ENCODE data around the gene NBPF4.
"Not testable (repeated sequence)": the region's sequence is repeated elsewhere in the genome, so short reads cannot be mapped to it uniquely, and the experiment has no call there.

NBPF4 gene, protein sequence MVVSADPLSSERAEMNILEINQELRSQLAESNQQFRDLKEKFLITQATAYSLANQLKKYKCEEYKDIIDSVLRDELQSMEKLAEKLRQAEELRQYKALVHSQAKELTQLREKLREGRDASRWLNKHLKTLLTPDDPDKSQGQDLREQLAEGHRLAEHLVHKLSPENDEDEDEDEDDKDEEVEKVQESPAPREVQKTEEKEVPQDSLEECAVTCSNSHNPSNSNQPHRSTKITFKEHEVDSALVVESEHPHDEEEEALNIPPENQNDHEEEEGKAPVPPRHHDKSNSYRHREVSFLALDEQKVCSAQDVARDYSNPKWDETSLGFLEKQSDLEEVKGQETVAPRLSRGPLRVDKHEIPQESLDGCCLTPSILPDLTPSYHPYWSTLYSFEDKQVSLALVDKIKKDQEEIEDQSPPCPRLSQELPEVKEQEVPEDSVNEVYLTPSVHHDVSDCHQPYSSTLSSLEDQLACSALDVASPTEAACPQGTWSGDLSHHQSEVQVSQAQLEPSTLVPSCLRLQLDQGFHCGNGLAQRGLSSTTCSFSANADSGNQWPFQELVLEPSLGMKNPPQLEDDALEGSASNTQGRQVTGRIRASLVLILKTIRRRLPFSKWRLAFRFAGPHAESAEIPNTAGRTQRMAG

DNA sequence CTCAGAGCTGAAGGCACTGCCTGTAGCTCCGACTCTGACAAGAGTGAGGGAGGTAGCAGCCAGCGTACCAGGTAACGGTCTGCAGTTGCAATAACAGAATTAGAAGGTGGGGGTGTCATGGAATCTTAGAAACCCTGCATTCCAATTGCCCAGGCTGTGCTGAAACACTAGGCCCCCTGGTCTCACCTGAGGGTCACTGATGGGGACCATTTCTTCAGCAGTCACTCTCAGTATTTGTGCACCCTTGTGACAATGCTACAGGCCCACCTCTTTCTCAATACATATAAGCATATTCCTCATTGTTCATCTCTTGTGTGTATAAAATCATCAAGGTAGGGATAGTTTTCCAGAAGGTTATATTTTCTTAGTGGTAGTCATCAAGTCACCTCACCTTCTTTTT, at the start of gene NBPF4:
Gene NBPF4 (minus strand): TSS at position 101 of the 400 bp plus-strand sequence. CDS start 315 bp downstream, outside the sequence.
- H3K9me3 ChIP-seq (ENCODE audit: control insufficient read depth, insufficient read depth, low read length); H3K36me3 ChIP-seq (ENCODE audit: insufficient read depth, low read length); H3K4me1 ChIP-seq (ENCODE audit: insufficient read depth, low read length); H3K9ac ChIP-seq (ENCODE audit: low read depth, low read length): not testable (repeated sequence)

DNA sequence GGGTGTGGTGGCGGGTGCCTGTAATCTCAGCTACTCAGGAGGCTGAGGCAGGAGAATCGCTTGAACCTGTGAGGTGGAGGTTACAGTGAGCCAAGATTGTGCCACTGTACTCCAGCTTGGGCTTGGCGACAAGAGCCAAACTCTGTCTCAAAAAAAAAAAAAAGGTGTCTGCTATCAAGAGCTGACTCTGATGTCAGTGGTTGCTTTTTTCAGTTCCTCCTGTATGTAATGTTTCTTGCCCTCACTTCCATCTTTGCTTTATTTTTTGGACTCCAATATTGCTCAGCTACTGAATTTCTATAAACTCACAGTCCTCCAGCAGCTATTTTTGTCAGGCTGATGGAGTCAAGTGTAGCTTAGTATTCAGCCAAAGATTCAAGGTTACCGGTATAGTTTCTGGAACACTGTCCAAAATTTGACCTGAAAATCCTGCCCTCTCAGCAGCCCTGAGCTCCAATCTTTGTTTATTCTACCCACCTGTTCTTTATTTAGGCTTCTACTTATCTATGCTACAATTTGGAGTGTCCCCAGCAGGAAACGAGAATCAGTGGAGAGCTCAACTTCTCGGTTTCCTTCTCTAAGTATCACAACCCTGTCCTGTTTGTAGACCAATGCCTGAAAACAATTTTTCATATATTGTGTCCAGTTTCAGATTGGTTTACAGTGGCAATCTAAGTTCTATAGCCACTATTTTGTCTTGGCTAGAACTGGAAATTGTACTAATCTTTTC, 38.8 kb upstream of the NBPF4 start:
- H3K36me3 ChIP-seq (ENCODE audit: insufficient read depth, low read length); H3K9me3 ChIP-seq (ENCODE audit: control insufficient read depth, insufficient read depth, low read length); H3K4me1 ChIP-seq (ENCODE audit: insufficient read depth, low read length); H3K9ac ChIP-seq (ENCODE audit: low read depth, low read length): not testable (repeated sequence)

DNA sequence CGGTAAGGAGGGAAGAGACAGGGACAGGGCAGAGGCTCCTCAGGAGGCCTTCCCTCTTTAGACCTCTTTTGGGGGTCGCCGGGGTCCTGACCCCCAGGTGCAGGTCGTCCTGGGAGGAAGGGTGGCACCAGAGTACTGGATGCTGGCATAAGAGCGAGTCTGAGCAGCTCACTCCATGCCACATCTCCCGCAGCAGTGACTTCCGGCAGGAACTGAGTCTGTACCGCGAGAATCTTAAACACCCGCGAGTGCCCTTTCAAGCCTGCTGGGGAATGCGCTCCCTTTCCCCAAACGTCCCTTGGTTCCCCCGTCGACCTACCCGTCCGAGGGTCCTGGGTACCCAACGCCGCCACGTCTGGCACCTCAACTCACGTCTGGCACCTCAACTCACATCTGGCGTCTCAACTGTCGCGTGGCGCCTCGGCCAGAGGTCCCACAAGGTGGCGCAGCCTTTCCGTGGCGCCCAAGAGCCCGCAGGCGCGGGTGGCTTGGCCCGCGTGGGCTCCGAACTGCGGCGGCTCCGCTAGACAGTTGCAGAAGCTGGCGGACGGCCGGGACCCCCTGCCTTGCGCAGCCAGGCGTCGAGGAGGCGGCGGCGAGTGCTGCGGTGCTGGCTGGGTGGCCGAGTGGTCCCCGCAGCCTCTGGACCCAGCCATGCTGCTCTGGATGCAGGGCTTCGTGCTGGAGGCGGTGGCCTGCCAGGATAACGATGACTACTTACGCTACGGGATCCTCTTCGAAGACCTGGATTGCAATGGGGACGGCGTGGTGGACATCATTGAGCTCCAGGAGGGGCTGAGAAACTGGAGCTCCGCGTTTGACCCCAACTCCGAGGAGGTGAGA, 28.8 kb upstream of the NBPF4 start:
- H3K36me3 ChIP-seq (ENCODE audit: insufficient read depth, low read length); H3K9me3 ChIP-seq (ENCODE audit: control insufficient read depth, insufficient read depth, low read length); H3K9ac ChIP-seq (ENCODE audit: low read depth, low read length); H3K4me1 ChIP-seq (ENCODE audit: insufficient read depth, low read length): not testable (repeated sequence)

DNA sequence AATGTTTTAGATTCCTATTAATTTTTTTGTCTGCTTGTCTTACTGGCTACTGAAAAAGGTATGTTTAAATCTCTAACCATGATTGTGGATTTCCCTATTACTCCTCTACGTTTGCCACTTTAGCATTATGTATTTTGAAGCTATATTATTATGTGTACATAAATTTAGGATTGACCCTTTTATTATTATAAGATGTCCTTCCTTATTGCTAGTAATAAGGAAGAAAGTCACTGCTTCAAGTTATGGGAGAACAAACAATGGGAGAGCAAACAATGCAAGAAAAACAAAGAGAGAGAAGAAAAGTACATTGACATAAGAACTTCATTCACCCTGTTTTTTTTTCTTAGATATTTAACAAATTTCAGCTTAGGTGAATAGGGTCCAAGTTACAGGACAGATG, 23.2 kb upstream of the NBPF4 start:
- H3K4me1 ChIP-seq (ENCODE audit: insufficient read depth, low read length); H3K9me3 ChIP-seq (ENCODE audit: control insufficient read depth, insufficient read depth, low read length); H3K36me3 ChIP-seq (ENCODE audit: insufficient read depth, low read length); H3K9ac ChIP-seq (ENCODE audit: low read depth, low read length): not testable (repeated sequence)

DNA sequence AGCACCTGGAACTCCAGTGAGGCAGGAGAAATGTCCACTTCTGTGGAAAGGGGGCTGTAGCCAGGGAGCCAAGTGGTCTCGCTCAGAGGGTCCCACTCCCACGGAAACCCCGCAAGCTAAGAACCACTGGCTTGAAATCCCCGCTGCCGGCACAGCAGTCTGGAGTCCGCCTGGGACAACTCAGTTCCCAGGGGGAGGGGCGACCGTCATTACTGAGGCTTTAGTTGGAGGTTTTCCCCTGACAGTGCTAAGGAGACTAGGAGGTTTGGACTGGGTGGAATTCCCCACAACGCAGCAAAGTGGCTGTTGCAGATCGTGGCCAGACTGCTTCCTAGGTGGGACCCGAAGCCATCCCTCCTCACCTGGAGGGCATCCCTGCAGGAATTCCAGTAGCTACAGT, 18.1 kb upstream of the NBPF4 start:
- H3K36me3 ChIP-seq (ENCODE audit: insufficient read depth, low read length); H3K4me1 ChIP-seq (ENCODE audit: insufficient read depth, low read length); H3K9me3 ChIP-seq (ENCODE audit: control insufficient read depth, insufficient read depth, low read length); H3K9ac ChIP-seq (ENCODE audit: low read depth, low read length): not testable (repeated sequence)

DNA sequence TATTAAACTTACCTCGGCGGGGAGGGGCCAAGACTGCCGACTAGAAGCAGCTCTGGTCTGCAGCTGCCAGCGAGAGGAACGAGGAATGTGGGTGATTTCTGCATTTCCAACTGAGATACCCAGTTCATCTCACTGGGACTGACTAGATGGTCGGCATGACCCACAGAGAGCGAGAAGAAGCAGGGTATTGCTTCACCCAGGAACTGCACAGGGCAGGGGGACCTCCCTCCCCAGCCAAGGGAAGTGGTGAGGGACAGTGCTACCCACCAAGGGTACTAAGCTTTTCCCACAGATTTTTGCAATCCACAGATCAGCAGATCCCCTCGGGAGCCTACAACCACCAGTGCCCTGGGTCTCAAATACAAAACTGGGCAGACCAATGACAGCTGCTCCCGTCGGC, 17.6 kb upstream of the NBPF4 start:
- not testable (repeated sequence) for H3K36me3 ChIP-seq (ENCODE audit: insufficient read depth, low read length); H3K9ac ChIP-seq (ENCODE audit: low read depth, low read length); H3K9me3 ChIP-seq (ENCODE audit: control insufficient read depth, insufficient read depth, low read length); H3K4me1 ChIP-seq (ENCODE audit: insufficient read depth, low read length)

DNA sequence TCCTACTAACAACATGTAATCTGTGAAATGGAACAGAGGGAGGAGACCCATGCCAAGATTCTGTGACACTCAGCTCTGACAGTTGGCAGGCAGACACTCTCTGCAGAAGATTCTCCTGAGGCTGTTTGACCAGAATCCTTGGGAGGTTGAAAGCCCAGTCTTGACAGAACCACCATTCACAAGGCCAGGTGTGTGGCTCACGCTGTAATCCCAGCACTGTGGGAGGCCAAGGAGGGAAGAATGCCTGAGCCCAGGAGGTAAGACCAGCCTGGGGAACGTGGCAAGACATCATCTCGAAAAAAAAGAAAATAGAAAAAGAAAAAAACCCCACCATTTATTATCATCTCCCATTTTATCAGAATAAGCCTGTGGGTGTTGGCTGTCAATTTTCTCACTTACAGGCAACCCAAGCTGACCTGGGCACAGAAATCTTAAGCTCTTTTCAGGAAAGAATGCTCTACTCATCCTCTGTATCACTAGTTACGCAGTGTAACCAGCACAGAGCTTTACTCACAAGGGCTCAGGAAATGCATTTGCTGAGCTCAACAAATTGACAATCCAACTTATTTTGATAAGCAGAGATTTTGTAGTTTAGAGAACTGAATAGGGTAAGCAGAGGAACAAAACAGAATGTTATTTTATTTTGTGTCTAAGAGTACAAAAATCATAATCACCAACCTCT, 16.8 kb upstream of the NBPF4 start:
- not testable (repeated sequence) for H3K36me3 ChIP-seq (ENCODE audit: insufficient read depth, low read length); H3K9me3 ChIP-seq (ENCODE audit: control insufficient read depth, insufficient read depth, low read length); H3K4me1 ChIP-seq (ENCODE audit: insufficient read depth, low read length); H3K9ac ChIP-seq (ENCODE audit: low read depth, low read length)

DNA sequence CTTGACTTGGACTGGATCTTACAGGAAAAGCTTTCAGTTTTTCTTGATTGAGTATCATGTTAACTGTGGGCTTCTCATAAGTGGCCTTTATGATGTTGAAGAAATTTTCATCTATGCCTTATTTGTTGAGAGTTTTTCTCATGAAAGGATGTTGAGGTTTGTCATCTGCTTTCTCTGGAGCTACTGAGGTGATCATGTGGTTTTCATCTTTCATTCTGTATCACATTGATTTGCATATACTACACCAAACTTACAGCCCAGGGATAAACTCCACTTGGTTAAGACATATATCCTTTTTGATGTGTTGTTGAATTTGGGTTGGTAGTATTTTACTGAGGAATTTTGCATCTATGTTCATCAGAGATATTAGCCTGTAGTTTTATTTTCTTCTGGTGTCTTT, 11.6 kb upstream of the NBPF4 start:
- not testable (repeated sequence) for H3K9ac ChIP-seq (ENCODE audit: low read depth, low read length); H3K36me3 ChIP-seq (ENCODE audit: insufficient read depth, low read length); H3K9me3 ChIP-seq (ENCODE audit: control insufficient read depth, insufficient read depth, low read length); H3K4me1 ChIP-seq (ENCODE audit: insufficient read depth, low read length)

DNA sequence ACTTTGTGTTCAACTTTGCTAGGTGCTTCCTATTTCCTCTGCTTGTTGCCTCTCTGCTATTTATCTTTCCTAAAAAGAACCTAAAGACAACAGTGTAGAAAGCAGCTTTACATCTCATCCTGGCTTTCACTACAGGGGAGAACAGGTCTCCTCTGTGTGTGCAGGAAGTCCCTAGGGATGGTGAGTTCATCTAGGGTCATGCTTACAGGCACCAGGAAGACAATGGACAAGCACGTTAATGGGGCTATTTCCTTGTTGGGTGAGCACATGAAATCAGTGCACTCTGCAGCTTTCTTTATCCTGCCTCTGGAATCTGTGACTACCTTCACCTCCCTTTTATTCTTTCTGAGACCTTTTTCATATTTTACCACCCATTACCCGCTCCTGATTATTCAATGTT, 4.5 kb downstream of the NBPF4 start:
- not testable (repeated sequence) for H3K36me3 ChIP-seq (ENCODE audit: insufficient read depth, low read length); H3K9me3 ChIP-seq (ENCODE audit: control insufficient read depth, insufficient read depth, low read length); H3K9ac ChIP-seq (ENCODE audit: low read depth, low read length); H3K4me1 ChIP-seq (ENCODE audit: insufficient read depth, low read length)

DNA sequence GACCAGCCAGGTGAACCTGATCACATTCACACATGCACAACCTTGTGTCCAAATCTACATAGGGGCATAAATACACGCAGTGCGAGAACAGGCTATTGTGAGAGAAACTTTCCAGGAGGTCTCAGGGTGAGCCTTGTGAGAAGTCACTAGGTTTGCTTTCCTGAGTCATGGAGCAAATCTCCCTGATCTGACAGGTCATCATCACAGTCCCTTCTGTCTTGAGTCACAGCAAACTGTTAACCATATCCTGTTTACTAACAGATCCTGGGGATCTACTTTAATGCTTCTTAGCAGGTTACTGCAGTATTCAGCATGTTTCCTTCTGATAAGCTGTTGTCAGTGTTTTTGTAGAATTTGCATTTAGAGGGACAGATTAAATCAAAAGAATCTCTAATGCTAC, 8.6 kb downstream of the NBPF4 start:
- H3K9ac ChIP-seq (ENCODE audit: low read depth, low read length); H3K36me3 ChIP-seq (ENCODE audit: insufficient read depth, low read length); H3K4me1 ChIP-seq (ENCODE audit: insufficient read depth, low read length); H3K9me3 ChIP-seq (ENCODE audit: control insufficient read depth, insufficient read depth, low read length): not testable (repeated sequence)

DNA sequence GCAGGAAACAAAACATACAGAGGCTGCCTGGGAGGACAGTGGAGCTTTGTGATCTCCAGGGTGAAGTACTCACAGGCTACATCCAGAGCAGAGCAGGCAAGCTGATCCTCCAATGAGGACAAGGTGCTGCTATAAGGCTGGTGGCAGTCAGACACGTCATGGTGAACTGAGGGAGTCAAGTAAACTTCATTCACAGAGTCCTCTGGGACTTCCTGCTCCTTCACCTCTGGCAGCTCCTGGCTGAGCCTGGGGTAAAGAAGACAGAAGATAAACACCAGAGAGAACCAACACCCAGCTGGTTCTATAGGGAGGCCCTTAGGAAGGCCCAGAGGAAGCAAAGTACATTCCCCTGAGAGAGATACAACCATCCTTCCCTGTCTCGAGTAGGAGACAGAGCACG, 11.7 kb downstream of the NBPF4 start:
- not testable (repeated sequence) for H3K9ac ChIP-seq (ENCODE audit: low read depth, low read length); H3K9me3 ChIP-seq (ENCODE audit: control insufficient read depth, insufficient read depth, low read length); H3K4me1 ChIP-seq (ENCODE audit: insufficient read depth, low read length); H3K36me3 ChIP-seq (ENCODE audit: insufficient read depth, low read length)

DNA sequence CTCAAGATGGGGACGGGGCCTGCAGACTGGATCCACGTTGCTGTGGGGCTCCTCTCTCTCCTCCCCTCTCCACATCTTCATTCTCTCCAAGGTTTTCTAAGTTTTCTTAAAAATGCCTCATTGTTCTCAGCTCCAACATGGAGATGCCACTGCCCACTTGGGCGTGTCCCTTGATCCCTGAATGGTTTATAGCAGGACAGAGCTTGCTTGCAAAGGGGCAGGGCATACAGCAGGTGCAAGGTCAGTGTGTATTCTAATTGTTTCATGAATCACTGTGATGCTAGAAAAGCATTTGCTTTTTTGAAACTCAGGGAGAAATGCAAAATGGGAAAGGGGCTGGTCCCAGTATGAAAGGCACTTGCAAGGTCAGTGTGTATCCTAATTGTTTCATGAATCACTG, 13.9 kb downstream of the NBPF4 start:
- not testable (repeated sequence) for H3K9ac ChIP-seq (ENCODE audit: low read depth, low read length); H3K4me1 ChIP-seq (ENCODE audit: insufficient read depth, low read length); H3K9me3 ChIP-seq (ENCODE audit: control insufficient read depth, insufficient read depth, low read length); H3K36me3 ChIP-seq (ENCODE audit: insufficient read depth, low read length)

DNA sequence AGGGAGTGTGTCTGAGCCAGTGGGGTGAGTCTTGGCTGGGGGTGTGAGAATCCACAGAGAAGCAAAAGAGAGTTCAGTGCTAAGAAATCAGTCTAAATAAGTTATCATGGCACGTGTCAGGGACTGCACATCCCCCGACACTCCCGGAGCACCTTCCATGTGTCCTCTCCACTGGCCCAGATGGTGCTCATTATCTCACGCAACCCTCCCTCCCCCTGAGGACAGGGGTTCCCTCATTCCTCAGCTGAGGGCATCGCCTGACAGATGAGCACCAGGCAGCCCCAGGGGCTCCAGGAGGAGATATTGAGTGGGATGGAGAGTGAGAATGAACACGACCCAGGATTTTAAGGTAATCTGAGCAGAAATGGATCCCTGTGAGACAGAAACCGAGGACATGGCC, 16.1 kb downstream of the NBPF4 start:
- not testable (repeated sequence) for H3K9me3 ChIP-seq (ENCODE audit: control insufficient read depth, insufficient read depth, low read length); H3K4me1 ChIP-seq (ENCODE audit: insufficient read depth, low read length); H3K36me3 ChIP-seq (ENCODE audit: insufficient read depth, low read length); H3K9ac ChIP-seq (ENCODE audit: low read depth, low read length)

DNA sequence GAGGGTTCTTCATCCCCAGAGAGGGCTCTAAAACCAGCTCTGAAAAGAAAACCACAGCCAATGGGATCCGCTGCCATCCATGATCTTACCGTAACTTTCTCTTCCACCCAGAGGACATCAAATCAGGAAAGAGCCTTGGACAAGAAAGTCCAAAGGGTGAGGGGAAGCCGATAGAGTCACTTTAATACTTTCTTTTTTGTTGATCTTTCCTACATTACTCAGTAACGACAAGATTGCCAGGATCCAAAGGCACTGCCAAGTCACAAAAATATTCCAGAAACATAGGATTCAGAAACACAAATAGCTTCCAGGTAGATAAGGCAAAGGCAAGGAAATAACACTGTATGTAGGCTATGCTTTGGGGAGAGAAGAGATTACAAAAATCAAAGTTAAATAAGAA, 17.0 kb downstream of the NBPF4 start:
- H3K9ac ChIP-seq (ENCODE audit: low read depth, low read length); H3K36me3 ChIP-seq (ENCODE audit: insufficient read depth, low read length); H3K9me3 ChIP-seq (ENCODE audit: control insufficient read depth, insufficient read depth, low read length); H3K4me1 ChIP-seq (ENCODE audit: insufficient read depth, low read length): not testable (repeated sequence)

Measured in ES-I3 (cell line).